ENCODE results near the gene PNRC1.
"Not testable (repeated sequence)": the region's sequence is repeated elsewhere in the genome, so short reads cannot be mapped to it uniquely, and the experiment has no call there.

The PNRC1 gene

DNA sequence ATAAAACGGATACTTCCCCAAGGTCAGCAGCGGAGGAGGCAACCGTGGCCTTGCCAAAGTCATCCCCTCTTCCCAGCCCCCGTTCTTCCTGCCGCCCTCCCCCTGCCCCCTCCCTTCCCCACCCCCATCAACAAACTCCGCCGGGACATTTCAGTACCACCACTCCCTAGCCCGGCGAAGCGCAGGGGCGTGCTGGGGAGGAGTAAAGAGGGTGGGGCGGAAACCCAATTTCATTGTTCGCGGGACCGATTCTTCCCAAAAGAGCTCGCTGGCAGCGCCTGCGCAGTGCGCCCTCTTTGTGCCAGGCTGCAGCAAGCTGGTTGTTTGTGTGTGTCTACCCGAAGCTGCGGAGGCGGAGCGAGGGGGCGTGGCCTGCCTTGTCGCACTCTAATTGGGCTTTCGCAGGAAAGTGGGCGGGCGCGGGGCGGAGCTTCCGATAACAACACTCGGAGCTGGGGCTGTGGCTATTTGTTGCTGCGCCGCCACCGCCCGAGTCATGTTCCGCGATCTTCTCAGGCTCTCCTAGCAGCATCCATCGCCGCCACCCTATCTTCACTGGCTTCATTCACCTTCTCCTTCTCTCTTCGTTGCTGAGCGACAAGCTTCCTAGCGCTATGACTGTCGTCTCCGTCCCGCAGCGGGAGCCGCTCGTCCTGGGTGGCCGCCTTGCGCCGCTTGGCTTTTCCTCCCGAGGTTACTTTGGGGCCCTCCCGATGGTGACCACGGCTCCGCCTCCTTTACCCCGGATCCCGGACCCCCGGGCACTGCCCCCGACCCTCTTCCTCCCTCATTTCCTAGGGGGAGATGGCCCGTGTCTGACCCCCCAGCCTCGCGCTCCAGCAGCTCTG is at the start of gene PNRC1:
Gene PNRC1, plus strand, starts transcription at position 471 of the 848 bp plus-strand sequence. Its CDS starts 144 bp downstream, at position 615.
- DNase-seq, result peak; percentile 97

DNA sequence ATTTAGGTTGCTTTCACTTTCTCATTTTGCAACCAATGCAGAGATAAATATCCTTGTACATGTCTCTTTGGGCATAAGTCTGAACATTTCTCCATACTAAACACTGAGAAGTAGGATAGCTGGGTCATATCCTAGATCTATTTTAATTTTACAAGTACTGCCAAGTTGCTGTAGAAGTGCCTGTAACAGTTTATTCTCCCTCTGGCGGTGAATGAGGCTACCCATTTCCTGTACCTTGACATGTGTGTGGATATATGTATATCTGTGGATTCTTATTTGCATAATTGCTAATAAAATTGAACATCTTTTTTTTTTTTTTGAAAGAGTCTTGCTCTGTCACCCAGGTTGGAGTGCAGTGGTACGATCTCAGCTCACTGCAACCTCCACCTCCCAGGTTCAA is 48.0 kb upstream of the PNRC1 start:
- no peak for DNase-seq

DNA sequence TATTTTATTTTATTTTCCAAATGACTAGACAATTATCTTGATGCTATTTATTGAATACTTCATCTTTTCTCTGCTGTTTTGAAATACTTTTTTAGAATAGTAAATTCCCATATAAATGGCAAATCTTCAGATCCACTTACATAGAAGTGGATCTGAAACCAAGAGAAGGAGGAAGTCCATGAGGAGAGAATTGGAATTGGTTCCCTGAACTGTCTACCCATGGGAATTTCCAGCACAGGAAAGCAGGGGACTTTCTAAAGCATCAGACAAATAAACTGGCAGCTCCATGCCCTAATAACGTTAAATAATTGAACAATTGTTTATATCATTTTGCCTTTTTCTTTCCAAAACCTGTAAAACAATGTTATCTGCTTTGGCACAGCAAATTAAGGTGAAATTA is 47.1 kb upstream of the PNRC1 start:
- no peak for DNase-seq

DNA sequence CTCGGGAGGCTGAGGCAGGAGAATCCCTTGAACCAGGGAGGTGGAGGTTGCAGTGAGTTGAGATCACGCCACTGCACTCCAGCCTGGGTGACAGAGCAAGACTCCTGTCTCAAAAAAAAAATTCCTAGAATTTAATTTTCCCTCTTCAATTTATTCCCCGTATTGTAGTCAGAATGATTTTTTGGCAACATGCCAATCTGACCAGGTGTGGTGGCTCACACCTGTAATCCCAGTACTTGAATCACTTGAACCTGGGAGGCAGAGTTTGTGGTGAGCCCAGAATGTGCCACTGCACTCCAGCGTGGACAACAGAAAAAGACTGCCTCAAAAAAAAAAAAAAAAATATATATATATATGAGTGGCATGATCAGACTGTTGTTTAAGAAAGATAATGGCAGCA is 46.4 kb upstream of the PNRC1 start:
- DNase-seq, result not testable (repeated sequence)

DNA sequence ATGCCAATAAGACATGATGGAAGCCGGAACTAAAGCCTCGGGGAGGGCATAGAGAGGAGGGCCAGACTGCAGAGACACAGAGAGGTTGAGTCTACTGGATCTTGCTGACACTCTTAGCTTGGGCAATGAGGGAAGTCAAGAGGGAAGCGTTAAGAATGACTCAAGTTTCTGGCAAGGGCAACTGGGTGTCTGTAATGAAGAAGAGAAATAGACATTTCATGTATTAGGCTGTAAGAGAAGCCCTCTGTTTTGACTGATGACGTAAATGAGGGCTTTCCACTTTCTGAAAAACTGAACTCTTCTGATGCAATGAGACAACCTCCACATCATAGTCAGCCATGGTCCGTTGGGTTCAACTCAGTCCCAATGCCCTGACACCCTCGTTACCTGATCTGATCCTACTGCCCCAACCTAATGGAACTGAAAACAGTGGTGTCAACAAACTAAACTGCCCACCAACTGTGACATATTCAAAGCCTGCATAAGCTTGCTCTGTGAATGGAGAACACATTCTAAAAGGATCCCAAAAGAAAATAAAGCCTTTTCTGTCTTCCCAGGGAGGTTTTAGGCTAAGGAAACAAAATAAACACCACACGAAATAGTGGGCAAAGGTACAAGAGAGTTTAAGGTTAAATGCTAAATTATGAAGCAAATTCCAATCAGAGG is 45.8 kb upstream of the PNRC1 start:
- no peak for DNase-seq

DNA sequence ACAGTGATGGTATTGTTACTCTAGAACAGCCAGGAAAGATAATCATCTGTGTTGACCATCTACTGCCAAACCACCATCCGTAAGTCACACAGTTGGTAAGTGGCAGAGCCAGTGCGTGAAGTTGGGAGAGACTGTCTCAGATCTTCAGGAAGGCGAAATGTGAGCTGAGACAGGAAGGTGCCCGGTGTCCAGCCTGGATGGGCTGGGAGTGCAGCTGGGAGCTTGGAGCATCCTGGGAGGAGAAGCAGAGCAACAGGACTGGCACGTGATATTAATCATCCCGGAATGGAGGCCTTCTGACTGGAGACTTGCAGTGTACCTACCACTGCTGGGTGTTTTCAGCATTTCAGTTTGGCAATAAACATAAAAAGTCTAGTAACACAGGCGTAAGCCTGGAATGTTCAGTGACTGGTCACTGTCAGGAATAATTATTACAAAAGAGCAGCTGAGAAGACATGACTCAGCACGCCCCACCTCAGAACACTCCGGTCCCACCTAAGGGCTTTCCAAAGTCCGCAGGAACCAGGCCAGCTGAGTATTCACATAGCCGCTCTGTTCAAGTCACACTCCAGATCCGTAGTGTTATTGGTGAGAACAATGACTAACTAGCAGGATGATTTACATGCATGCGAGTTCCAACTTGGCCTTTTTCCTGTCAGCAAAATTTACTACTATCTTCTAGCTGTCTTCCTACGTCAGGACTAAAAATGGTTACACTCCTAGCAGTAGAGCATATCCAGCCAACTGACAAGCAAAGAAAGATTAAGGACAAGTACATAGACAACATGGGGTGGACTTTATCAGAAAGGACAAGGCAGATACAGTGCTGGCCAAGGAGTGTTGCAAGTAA is 45.1 kb upstream of the PNRC1 start:
- no peak for DNase-seq

DNA sequence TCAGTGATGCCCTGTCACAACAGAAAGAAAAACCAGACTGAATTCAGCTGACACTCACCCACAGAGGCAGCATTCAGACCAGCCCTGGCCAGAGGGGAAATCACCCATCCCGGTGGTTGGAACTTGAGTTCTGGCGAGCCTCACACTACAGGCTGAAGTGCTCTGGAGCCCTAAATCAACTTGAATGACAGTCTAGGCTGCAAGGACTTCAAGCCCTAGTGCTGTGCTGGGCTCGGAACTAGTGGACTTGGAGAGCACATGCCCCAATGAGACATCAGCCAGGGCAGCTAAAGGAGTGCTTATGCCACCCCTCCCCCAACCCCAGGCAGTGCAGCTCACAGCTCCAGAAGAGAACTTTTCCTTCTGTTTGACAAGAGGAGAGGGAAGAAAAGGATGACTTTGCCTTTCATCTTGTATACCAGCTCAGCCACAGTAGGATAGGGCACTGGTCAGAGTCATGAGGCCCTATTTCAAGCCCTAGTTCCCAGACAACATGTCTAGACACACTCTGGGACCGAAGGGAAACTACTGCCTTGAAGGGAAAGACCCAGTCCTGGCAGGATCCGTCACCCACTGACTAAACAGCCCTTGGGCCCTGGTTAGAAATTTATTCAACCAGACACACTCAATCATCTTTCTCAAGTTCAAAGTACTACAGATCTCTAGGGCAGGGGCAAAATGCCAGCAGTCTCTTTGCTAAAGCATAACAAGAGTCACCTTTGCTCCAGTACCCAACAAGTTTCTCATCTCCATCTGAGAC is 43.2 kb upstream of the PNRC1 start:
- DNase-seq, result no peak

DNA sequence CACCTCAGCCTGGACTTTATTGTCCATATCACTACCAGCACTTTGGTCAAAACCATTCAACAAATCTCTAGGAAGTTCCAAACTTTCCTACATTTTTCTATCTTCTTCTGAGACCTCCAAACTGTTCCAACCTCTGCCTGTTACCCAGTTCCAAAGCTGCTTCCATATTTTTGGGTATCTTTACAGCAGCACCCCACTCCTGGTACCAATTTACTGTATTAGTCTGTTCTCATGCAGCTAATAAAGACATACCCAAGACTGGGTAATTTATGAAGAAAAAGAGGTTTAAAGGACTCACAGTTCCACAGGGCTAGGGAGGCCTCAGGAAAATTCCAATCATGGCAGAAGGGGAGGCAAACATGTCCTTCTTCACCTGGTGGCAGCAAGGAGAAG is 42.7 kb upstream of the PNRC1 start:
- not testable (repeated sequence) for DNase-seq

DNA sequence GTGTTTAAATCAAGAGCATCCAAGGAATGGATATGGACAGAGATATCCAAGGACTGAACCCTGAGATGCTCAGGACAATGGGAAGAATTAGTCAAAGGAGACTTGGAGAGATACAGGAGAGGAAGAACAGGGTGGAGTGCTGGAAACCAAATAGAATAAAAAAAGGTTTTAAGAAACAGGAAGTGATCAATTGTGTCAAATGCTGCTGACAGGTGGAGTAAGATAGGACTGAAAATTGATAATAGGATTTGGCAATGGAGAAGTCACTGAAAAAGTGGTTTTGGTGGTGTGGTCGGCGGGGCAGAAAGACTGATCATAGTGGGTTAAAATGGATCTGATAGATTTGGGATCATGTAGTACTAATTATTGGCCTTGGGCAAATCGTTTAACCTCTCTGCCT is 37.9 kb upstream of the PNRC1 start:
- no peak for DNase-seq

DNA sequence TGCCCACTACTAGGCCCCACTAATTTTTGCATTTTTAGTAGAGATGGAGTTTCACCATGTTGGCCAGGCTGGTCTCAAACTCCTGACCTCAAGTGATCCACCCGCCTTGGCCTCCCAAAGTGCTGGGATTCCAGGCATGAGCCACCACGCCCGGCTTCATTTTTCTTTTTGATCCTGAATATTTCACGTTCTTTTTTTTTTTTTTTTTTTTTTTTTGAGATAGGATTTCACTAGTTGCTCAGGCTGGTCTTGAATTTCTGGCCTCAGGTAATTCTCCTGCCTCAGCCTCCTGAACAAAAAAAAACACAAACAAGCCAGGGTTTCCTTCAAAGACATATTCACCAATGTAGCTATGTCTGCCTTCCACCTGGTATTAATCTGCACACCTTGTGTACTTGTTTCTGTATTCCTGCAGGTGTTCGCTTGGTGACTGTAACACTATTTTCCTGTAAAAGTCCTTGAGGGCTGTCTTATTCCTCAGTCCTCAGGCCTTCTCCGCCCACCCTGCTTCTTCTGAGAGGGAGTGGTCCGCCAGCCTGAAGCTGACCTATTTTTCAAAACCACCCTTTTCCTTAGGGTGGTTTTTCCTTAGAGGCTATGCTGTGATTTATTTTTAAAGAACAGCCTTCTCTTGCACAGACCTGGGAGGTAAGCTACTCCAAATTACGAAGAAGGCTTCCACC is 36.1 kb upstream of the PNRC1 start:
- DNase-seq, result no peak

DNA sequence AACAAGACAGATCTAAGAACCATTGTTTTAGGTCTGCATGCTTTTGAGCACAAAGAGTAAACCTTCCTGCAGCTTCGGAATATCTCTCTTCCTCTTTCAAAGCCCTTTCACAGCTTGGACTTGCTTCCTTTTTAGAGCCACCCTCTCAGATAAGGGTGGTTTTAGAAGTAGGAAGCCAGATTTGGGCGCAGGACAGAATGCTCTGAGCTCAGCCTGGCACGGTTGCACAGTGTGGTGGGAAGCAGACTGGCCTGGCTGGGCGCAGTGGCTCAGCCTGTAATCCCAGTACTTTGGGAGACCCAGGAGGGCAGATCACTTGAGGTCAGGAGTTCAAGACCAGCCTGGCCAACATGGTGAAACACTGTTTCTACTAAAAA is 35.6 kb upstream of the PNRC1 start:
- DNase-seq, result peak; percentile 74

DNA sequence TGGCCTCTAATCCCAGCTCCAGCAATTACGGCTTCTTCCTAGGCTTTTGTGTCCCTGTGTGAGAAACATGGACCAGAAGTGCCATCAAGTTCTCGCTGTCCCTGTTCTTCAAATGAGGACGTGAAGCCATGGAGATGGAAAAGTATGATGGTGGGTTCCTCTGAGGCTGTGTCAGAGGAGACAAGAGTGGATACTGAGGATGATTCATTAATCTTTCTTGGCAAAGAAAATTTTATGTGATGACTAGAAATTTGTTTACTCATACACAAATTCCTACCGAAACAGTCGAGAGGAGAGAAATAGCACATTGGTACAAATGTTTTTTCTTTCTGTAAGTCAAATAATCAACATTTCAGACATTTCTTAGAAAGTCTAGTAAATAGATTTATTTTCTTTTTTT is 35.0 kb upstream of the PNRC1 start:
- no peak for DNase-seq

DNA sequence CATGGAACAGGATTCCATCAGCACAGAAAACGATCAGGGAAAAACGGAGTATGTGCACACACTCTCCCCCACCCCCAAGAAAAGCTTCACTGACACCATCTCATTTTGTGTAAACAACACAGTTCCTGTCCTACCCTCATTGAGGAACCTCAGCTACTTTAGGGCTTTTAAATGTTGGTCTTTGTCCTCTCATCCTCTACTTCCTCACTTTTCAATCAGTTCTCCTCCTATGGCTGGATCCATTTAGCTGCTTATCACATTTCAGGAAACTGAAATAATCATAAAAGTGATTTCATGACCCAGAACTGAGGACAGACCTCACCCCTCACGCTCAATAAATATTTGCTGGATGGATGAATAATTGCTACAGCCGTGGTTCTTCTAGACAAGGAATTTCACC is 33.1 kb upstream of the PNRC1 start:
- DNase-seq, result peak; percentile 7

DNA sequence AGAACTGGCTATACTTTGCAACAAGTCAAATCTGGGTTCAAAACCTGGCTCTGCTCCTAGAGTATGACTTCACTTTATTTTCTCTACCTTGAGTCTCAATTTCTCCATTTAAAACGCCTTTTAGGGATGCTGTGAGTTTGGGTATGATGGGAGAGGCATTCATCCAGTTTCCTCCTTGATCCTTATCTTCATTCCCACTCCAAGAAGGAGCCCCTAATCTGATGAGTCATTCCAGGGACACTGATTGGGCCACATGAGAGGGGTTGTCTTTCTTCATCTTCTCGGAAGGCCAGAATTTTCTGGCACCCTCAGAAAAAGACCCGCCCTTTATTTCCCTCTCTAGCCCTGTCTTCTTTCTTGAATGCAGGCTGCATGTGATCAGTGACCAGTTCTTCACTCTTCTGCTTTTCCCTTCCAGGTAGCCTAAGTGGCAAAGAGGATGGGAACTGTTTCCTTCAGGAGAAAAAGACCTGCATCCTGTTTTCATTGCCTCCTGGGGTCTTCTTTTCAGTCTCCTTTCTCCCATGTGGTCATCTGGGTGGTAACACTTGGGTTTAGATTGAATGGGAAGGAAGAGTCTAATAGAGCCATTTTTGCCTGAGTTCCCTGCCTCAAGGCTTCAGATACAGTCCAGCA is 32.1 kb upstream of the PNRC1 start:
- no peak for DNase-seq

DNA sequence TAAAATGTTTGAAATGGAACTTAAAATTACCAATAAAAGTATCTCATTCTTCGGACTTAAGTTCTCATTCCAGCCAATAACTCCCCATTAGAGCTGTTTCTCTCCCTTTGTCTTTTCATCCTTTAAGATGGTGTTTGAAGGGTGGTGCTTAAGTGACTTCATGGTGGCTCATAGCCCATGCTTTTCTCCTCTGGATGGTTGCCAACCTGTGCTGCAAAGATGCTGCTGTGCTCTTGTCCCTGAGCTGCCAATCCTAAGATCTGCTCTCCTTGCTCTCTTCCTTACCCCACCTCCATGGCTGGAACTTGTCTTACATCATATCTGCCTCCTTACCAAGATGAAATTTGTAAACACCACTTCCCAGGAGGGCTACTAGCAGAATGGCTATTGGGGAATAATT is 31.6 kb upstream of the PNRC1 start:
- no peak for DNase-seq

DNA sequence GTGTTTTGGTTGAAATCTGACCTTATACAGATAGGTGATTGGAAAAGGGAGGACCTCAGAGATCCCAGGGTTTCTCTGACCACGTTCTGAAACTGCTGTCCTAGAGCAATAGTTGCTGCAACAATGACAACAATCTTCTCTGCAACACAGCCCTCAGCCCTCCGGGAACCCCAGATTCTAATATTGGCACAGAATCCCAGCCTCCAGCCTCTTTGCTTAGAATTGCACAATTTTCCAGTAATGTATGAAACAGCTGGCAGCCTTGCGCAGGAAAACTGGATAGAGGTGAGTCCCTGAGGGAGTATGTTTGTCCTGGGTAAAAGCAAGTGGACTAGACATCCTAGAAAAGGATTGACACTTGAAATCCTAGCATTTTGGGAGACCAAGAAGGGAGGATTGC is 30.4 kb upstream of the PNRC1 start:
- DNase-seq, result no peak

DNA sequence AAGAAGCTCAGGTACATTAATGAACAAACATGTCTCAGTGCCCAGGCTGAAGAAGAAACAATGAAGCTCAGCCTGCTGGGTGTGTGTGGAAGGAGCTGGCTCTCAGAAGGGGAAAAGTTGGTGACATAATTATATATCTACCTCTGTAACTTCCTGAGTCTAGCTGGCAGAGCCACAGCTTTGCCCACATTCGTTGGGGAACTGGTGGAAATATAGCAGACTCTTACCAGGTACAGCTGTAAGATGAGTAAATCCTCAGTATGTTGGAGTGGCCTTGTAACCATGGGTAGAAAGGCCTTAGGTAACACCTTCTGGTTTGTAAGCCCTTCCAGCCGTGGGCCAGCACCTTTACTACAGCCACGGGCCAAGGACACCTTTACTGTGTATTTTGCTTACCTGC is 29.9 kb upstream of the PNRC1 start:
- DNase-seq, result peak; percentile 65

DNA sequence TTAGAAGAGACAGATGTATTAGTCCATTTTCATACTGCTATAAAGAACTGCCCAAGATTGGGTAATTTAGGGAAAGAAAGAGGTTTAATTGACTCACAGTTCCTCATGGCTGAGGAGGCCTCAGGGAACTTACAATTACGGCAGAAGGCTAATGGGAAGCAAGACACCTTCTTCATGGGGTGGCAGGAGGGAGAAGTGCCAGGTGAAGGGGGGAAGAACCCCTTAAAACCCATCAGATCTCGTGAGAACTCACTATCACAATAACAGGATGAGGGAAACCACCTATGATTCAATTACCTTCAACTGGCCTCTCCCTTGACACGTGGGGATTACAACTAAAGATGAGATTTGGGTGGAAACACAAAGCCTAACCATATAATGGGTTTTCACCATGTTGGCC is 28.9 kb upstream of the PNRC1 start:
- no peak for DNase-seq

DNA sequence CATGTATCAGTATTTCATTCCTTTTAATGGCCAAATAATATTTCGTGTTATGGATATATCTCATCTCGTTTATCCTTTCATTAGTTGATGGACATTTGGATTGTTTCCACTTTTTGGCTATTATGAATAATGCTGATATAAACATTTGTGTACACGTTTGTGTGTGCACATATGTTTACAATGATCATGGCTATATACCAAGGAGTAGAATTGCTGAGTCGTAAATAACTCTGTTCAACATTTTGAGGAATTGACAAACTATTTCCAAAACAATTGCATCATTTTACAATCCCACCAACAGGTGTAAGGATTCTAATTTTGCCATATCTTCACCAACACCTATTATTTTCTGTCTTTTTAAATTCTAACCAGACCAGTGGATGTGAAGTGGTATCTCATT is 26.3 kb upstream of the PNRC1 start:
- no peak for DNase-seq

DNA sequence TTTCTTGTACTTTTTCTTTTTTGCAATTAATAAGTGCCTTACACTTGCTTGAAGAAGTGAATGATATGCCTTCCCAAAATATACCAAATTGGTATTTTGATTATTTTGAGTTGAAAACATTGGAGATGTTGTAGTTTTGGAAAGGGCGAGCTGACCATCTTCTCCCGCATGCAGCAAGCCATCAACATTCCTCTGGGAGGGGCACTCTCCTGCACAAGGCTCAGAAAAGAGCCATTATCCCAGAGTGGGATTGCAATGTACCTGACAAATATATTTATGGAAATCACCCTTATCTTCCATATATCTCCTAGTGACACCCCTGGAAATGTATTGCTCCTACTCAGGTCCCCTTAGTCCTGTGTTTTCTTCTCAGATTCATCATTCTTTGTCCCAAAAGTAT is 22.8 kb upstream of the PNRC1 start:
- no peak for DNase-seq

DNA sequence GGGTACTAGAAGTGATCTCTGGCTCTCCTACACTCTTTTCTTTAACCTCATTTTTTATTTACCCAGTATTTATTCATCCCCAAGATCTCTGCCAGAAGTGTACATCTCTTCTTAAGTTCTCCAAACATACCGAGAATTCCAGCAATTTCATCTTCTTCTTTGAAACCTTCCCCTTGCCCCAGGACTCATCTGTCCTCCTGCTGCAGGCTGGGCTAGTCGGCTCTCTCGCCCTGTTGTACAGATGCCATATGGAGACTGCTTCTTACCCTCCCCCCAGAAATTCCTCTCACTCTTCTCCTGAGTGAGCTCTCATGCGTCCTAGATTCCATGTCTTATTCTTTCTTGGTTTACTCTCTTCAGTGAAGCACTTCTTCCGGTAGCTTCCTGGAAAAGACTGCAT is 21.9 kb upstream of the PNRC1 start:
- DNase-seq, result no peak

DNA sequence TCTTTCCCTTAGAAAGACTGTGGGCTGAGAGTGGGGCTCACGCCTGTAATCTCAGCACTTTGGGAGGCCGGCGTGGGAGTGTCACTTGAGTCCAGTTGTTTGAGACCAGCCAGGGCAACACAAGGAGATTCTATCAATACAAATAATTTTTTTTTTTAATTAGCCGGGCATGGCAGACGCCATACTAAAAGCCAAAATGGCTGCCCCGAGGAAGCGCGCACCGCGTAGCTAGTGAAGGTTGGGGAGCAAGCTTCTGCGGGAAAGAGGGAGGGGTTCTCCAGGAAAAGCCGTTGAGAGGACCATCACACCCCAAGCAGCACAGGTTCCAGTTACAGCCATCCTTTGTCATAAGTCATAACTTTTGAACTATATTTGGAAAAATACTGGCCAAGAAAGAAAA is 21.3 kb upstream of the PNRC1 start:
- DNase-seq, result no peak
